Activated T-cell treated with anti-CD3 and anti-CD28 coated beads, Interleukin-2, amount 50 U/mL, for 4 hours (primary cell): ENCODE results near the gene RCAN2. TPM values are rescaled to one million over a fixed set of nuclear protein-coding genes. Genes with fewer than 3 reads are reported as not detected.

Source experiments
- ATAC-seq, 2 donors: fragments of 200-7000 bp; cut with Tn5 transposase; one replicate each; pipeline ENCODE4 v1.10.0; 2021
- DNase-seq: peaks from one replicate; pipeline ENCODE4 v3.0.0-alpha.2; 2020
- H3K27me3 Mint-ChIP-seq: one replicate; pipeline ENCODE4 v1.8.0; 2021; ENCODE audit warnings: low read depth, mixed read lengths
- H3K36me3 Mint-ChIP-seq: one replicate; pipeline ENCODE4 v1.8.0; 2022; ENCODE audit warnings: mixed read lengths; ENCODE audit not compliant: insufficient read depth
- H3K4me1 Mint-ChIP-seq: one replicate; pipeline ENCODE4 v1.8.0; 2021; ENCODE audit warnings: low read depth, mixed read lengths
- H3K4me3 Mint-ChIP-seq: one replicate; pipeline ENCODE4 v1.8.0; 2021; ENCODE audit warnings: mild to moderate bottlenecking, moderate library complexity, mixed read lengths
- H3K9me3 Mint-ChIP-seq: one replicate; pipeline ENCODE4 v1.8.0; 2021; ENCODE audit warnings: mixed read lengths
- total RNA-seq, 3 donors: library from RNA; stranded (reverse); gene quantifications; one replicate each; pipeline ENCODE4 v1.2.1, GENCODE V29; 2021

The RCAN2 gene
- total RNA-seq, 3 donors from 2014 or later: 0.48 to 1.5 (median 1.1) TPM

GRCh38 chr6:46469021-46469420, 22.2 kb downstream of the RCAN2 start:
- H3K9me3 Mint-ChIP-seq: no peaks in the 10 kb centered on the region
- H3K4me1 Mint-ChIP-seq: no peaks in the 10 kb centered on the region
- no peak overlapping the region for H3K4me3 Mint-ChIP-seq
- H3K36me3 Mint-ChIP-seq: no peaks in the 10 kb centered on the region
- DNase-seq: no peak
- no peak for ATAC-seq
- H3K27me3 Mint-ChIP-seq: peaks cover 14% of the 10 kb centered on the region

GRCh38 chr6:46468403-46469010, 22.7 kb downstream of the RCAN2 start:
- H3K4me1 Mint-ChIP-seq: no peaks in the 10 kb centered on the region
- DNase-seq (no peak), ATAC-seq (no peak)
- H3K4me3 Mint-ChIP-seq: no peak overlapping the region
- no peaks in the 10 kb centered on the region for H3K36me3 Mint-ChIP-seq
- H3K9me3 Mint-ChIP-seq: no peaks in the 10 kb centered on the region
- H3K27me3 Mint-ChIP-seq: peaks cover 11% of the 10 kb centered on the region

GRCh38 chr6:46466570-46466969, 24.7 kb downstream of the RCAN2 start:
- no peaks in the 10 kb centered on the region for H3K36me3 Mint-ChIP-seq
- H3K4me1 Mint-ChIP-seq: no peaks in the 10 kb centered on the region

DNA sequence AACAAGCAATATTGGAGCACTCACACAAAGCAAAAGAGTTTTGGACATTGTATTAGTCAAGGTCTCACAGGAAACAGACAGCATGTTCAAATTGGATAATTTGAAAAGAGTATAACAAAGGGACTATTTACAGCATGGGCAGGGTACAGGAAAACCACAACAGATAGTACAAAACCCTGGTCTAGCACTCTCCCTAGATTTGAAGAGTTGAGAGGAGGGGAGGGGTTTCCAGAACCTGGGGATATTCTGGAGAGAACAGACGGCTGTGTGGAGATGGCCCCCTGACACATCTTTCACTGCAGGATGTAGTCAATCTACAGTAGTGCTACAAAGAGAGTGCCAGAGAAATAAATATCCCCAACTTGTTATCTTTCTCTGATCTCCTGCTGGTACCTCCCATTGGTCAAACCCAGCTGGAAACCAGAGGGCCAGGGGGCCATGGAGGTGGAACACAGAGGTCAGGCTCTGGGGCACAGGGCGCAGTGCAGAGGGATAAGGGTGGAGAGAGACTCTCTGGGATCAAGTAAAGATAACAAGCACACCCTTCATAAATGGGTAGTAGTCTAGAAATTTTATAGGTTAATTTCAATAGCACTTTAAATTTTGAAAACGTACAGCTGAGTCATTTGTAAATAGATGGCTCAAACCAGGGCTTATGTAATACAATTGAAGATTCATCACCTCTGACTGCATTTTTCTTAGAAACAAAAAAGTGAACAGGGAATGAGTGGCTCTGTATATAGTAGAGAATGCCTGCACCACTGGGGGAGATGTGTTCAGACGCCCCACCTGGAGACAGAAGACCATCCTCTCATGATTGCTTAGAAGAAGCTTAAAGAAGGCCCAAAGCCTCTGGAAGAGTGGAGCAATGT, 25.7 kb downstream of the RCAN2 start:
- ATAC-seq: no peak
- no peak for DNase-seq
- Mint-ChIP-seq H3K27me3 (peaks cover 14% of the 10 kb centered on the region), H3K4me3 (no peak overlapping the region), H3K4me1 (no peaks in the 10 kb centered on the region), H3K36me3 (no peaks in the 10 kb centered on the region), H3K9me3 (no peaks in the 10 kb centered on the region)

More at GRCh38 chr6:46466570-46466969, 24.7 kb downstream of the RCAN2 start:
- no peak for DNase-seq
- no peak for ATAC-seq
- Mint-ChIP-seq H3K4me3 (no peak overlapping the region), H3K27me3 (peaks cover 17% of the 10 kb centered on the region), H3K9me3 (no peaks in the 10 kb centered on the region)

DNA sequence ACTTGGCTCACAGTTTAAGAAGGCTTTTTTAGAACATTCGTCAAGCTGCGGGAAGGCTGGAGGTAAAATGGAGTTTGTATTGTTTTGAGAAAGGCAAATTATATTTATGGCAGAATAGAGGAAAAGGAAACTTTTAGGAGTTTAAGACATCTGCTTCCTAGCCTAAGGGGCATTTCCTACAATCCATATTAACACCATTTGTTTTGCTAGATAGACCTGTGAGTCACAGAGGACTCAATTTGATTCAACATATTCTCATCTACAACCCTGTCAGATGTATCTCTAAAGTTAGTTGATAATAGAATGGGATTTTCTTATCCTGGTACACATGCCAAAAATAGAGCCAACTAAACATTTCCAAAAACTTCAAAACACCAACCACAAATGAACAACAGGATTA, 35.0 kb downstream of the RCAN2 start:
- no peak for ATAC-seq
- no peak for DNase-seq
- Mint-ChIP-seq H3K4me3 (no peak overlapping the region), H3K4me1 (no peaks in the 10 kb centered on the region), H3K9me3 (no peaks in the 10 kb centered on the region), H3K27me3 (peaks cover 13% of the 10 kb centered on the region), H3K36me3 (no peaks in the 10 kb centered on the region)

DNA sequence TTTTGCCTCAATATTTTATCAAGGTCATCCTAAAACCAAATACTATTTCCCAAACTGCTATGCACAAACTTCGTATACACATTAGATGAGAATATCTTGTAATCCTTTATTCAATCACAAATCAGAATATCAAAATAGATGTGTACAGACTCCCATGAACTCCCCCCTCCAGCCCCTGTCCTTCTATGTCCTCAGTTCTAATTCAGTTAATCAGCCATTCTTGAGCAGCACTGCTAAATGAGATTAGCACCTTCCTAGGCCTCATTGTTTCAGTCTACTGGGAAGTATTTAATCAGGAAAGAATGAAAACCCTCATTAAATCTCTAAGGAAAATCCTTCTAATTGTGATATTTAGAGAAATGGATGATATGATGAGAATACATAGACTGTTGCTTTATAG, 36.6 kb downstream of the RCAN2 start:
- H3K9me3 Mint-ChIP-seq: peaks cover 3% of the 10 kb centered on the region
- no peaks in the 10 kb centered on the region for H3K4me1 Mint-ChIP-seq
- ATAC-seq: no peak
- H3K27me3 Mint-ChIP-seq: peaks cover 13% of the 10 kb centered on the region
- no peak for DNase-seq
- no peak overlapping the region for H3K4me3 Mint-ChIP-seq
- no peaks in the 10 kb centered on the region for H3K36me3 Mint-ChIP-seq

DNA sequence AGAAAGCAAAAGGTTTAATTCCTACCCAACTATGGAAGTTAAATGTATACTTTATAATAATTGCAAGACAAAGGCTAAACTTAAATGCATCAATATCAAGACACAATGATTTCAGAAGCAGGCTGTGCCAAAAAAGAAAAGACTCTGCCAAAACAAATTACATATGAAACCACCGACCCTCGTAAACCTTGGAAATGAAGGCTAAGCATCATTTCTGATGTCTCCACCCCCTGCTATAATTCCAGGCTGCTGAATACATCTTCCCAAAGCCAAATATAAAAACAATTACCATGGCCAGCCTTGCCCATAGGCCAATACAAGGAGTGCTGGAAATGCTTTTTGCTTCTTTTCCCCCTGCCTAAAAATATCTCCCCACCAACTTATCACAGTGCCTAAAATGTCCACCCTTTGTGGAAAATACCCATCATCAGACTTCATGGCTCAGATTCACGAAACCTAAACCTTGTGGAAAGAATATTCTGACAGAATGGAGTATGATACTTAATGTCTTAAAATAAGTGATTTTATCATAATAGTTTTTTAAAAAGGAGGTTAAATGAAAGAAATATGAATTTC, 37.4 kb downstream of the RCAN2 start:
- no peaks in the 10 kb centered on the region for H3K4me1 Mint-ChIP-seq
- ATAC-seq: no peak

GRCh38 chr6:46453216-46453615, 38.0 kb downstream of the RCAN2 start:
- Mint-ChIP-seq H3K36me3 (no peaks in the 10 kb centered on the region), H3K27me3 (peaks cover 13% of the 10 kb centered on the region), H3K9me3 (peaks cover 3% of the 10 kb centered on the region), H3K4me3 (no peak overlapping the region), H3K4me1 (no peaks in the 10 kb centered on the region)
- ATAC-seq (no peak), DNase-seq (no peak)

More for the DNA sequence above, 37.4 kb downstream of the RCAN2 start:
- no peak overlapping the region for H3K4me3 Mint-ChIP-seq
- H3K36me3 Mint-ChIP-seq: no peaks in the 10 kb centered on the region
- DNase-seq: no peak
- H3K9me3 Mint-ChIP-seq: peaks cover 3% of the 10 kb centered on the region
- peaks cover 13% of the 10 kb centered on the region for H3K27me3 Mint-ChIP-seq

GRCh38 chr6:46452312-46452917, 38.8 kb downstream of the RCAN2 start:
- H3K27me3 Mint-ChIP-seq: peaks cover 9% of the 10 kb centered on the region
- DNase-seq (no peak), ATAC-seq (no peak)
- H3K36me3 Mint-ChIP-seq: no peaks in the 10 kb centered on the region
- no peaks in the 10 kb centered on the region for H3K4me1 Mint-ChIP-seq
- H3K4me3 Mint-ChIP-seq: no peak overlapping the region
- peaks cover 3% of the 10 kb centered on the region for H3K9me3 Mint-ChIP-seq

- no peak for DNase-seq
- H3K9me3 Mint-ChIP-seq: peaks cover 6% of the 10 kb centered on the region
These were observed 39.9 kb downstream of the RCAN2 start for GRCh38 chr6:46451343-46451742.

GRCh38 chr6:46444772-46445454, 46.3 kb downstream of the RCAN2 start:
- DNase-seq (no peak), ATAC-seq (no peak)
- no peaks in the 10 kb centered on the region for H3K36me3 Mint-ChIP-seq
- peaks cover 16% of the 10 kb centered on the region for H3K9me3 Mint-ChIP-seq
- H3K27me3 Mint-ChIP-seq: peaks cover 23% of the 10 kb centered on the region
- no peak overlapping the region for H3K4me3 Mint-ChIP-seq
- no peaks in the 10 kb centered on the region for H3K4me1 Mint-ChIP-seq

More at GRCh38 chr6:46451343-46451742, 39.9 kb downstream of the RCAN2 start:
- no peak overlapping the region for H3K4me3 Mint-ChIP-seq
- no peak for ATAC-seq
- H3K36me3 Mint-ChIP-seq: no peaks in the 10 kb centered on the region
- no peaks in the 10 kb centered on the region for H3K4me1 Mint-ChIP-seq
- H3K27me3 Mint-ChIP-seq: peaks cover 10% of the 10 kb centered on the region

DNA sequence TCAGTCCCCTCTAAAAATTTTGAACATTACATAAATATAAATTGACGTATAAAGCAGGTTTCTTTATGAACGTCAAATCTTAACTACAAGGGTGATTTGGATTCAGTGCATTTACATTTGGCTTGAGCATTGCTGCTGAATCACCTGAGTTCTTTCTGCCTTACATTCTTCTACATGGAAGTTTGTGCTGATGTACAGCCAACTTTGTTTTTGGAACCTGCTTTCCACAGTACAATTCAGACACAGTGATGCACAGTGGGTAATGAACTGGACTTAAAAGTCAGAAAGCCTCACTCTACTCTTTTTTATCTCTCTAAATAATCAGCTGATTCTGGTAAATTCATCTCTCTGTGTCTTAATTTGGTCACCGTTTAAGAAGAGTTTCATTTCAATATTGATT, 47.6 kb downstream of the RCAN2 start:
- Mint-ChIP-seq H3K9me3 (peaks cover 16% of the 10 kb centered on the region), H3K4me1 (no peaks in the 10 kb centered on the region), H3K4me3 (no peak overlapping the region), H3K27me3 (peaks cover 23% of the 10 kb centered on the region), H3K36me3 (no peaks in the 10 kb centered on the region)
- ATAC-seq (no peak), DNase-seq (no peak)

DNA sequence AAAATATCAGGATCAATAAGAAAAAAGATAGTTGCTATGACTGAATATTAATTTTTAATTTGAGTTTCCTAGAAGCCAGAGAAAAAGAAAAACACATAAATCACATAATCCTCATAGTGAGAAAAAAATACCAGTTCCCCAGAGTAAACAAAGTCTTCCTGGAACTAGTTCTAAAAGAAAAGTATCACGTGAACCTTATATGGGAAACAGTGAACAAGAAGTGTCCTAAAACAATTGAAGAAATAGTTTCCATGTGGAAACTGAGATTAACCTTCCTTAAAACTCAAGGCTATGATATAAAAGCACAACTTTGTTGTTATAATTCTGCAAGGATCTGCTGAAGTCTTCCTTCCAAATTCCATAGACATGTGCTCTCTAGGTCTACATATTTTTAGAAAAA, 50.6 kb downstream of the RCAN2 start:
- no peak overlapping the region for H3K4me3 Mint-ChIP-seq
- ATAC-seq (no peak), DNase-seq (no peak)
- peaks cover 9% of the 10 kb centered on the region for H3K9me3 Mint-ChIP-seq
- peaks cover 23% of the 10 kb centered on the region for H3K27me3 Mint-ChIP-seq
- no peaks in the 10 kb centered on the region for H3K4me1 Mint-ChIP-seq
- H3K36me3 Mint-ChIP-seq: no peaks in the 10 kb centered on the region

GRCh38 chr6:46440141-46440540, 51.1 kb downstream of the RCAN2 start:
- ATAC-seq (no peak), DNase-seq (no peak)
- Mint-ChIP-seq H3K4me3 (no peak overlapping the region), H3K4me1 (no peaks in the 10 kb centered on the region), H3K27me3 (peaks cover 18% of the 10 kb centered on the region), H3K9me3 (peaks cover 4% of the 10 kb centered on the region), H3K36me3 (no peaks in the 10 kb centered on the region)
